GM19099 (cell line): ENCODE data around the gene MAML1.

ENCODE experiments used
- POLR2A ChIP-seq: IDR thresholded peaks from 3 replicates; pipeline ENCODE4 v1.6.1; 2011; ENCODE audit warnings: low read depth; ENCODE audit not compliant: insufficient read length; ENCODE audit errors: extremely low read depth

The MAML1 gene

DNA sequence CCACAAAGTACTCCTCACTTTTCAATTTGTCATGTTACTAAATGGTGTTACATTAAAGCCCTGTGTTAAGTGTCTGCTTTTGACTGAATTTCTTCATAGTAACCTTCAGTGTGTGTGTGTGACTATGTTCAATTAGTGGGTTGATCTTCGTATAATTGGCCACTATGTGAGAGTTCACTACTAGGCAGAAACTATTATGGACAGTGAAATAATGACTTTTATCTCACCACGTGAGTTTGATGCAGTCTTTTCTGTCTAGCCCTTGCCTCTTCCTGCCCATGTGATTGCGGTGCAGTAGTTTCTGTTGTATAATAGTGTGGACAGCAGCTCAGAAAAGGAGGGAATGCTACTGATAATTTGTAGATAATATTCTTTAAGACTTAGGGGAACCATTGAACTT, 1.8 kb upstream of the MAML1 start:
- no peak for TF ChIP-seq POLR2A

- no peak for TF ChIP-seq POLR2A
These were observed 721 bp upstream of the MAML1 start for GRCh38 chr5:179731791-179732411.

DNA sequence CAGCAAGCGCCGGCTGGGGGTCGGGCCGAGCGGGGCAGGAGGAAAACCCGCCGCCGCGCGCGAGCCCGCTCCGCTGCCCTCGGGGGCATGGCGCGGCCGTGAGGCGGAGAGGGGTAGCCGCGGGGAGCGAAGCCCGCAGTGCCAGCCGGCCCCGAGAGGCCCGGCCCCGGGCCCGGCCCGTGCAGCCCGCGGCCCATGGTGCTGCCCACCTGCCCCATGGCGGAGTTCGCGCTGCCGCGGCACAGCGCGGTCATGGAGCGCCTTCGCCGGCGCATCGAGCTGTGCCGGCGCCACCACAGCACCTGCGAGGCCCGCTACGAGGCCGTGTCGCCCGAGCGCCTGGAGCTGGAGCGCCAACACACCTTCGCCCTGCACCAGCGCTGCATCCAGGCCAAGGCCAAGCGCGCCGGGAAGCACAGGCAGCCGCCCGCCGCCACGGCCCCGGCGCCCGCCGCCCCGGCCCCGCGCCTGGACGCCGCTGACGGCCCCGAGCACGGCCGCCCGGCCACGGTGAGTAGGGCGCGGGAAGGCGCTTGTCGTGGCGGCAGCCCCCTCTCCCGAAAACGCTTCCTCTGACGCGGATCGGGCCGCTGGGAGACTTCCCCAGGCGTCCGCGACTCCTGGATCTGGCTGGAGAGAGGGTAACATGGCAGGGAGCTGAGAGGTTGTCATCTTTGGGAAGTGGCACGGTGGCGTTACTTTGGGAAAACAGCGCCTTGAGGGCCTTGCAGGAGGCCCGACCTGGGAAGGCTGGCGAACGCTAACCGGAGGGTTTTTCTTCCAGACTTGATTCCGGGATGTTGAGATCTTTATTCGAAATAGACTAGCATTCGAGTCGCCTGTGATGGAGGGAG, 523 bp downstream of the MAML1 start:
- TF ChIP-seq POLR2A: no peak

GRCh38 chr5:179733772-179734126, 1.1 kb downstream of the MAML1 start:
- TF ChIP-seq POLR2A: no peak

DNA sequence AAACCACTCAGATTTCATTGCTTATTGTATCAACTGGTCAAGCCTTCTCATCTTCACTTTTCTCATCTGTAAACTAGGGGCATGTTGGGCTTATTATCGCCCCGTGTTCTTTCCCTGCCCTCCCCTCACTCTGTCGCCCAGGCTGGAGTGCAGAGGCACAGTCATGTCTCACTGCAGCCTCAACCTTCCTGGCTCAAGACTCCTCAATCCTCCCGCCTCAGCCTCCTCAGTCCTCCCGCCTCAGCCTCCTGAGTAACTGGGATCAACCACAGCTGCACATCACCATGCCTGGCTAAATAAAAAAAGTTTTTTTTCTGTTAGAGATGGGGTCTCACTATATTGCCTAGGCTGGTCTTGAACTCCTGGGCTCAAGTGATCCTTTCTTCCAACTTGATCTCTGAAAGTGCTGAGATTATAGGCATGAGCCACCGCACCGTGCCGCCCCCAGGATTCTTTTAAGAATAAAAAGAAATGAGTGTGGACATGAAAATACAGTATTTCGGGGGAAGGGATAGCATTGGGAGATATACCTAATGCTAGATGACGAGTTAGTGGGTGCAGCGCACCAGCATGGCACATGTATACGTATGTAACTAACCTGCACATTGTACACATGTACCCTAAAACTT, 2.0 kb downstream of the MAML1 start:
- no peak for TF ChIP-seq POLR2A

- no peak for TF ChIP-seq POLR2A
These were observed 6.1 kb downstream of the MAML1 start for GRCh38 chr5:179738742-179739141.

- no peak for TF ChIP-seq POLR2A
These were observed 14.2 kb downstream of the MAML1 start for GRCh38 chr5:179746872-179747271.

DNA sequence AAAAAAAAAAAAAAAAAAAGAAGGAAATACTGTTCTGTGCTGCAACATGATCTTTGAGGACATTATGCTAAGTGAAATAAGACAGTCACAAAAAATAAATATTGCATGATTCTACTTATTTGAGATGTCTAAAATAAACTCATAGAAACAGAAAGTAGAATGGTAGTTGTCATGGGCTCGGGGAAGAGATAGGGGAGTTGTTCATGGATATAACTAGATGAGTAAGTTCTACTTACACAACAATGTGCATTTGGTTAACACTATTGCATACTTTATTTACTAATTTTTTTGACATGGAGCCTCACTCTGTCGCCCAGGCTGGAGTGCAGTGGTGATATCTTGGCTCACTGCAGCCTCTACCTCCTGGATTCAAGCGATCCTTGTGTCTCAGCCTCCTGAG, 15.2 kb downstream of the MAML1 start:
- no peak for TF ChIP-seq POLR2A

GRCh38 chr5:179749857-179750508, 17.4 kb downstream of the MAML1 start:
- no peak for TF ChIP-seq POLR2A

DNA sequence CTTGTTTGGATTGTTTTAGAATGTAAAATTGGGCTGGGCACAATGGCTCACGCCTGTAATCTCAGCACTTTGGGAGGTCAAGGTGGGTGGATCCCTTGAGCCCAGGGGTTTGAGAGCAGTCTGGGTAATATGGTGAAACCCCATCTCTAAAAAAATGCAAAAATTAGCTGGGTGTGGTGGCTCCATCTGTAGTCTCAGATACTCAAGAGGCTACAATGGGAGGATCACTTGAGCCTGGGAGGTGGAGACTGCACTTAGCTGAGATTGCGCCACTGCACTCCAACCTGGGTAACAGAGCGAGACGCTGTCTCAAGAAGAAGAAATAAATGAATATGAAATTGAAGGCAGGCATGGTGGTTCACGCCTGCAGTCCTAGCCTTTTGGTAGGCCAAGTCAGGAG, 21.3 kb downstream of the MAML1 start:
- TF ChIP-seq POLR2A: no peak

DNA sequence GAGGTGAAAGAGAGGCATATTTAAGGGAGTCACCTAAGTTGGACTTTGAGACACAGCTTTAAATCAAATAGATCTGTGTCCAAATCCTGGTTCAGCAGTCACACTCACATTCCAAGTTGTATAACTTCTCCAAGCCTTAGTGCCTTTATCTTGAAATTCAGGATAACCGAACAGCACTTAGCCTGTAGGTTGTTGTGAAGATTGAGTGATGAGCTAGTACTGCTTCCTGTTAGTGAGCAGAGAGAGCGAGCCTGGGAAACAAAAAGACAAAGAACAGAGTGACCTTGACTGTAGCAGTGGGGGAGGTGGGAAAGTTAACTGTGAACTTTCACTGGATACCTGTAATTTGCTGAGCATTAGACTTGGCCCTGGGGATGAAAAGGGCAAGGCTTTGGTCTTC, 22.4 kb downstream of the MAML1 start:
- no peak for TF ChIP-seq POLR2A

DNA sequence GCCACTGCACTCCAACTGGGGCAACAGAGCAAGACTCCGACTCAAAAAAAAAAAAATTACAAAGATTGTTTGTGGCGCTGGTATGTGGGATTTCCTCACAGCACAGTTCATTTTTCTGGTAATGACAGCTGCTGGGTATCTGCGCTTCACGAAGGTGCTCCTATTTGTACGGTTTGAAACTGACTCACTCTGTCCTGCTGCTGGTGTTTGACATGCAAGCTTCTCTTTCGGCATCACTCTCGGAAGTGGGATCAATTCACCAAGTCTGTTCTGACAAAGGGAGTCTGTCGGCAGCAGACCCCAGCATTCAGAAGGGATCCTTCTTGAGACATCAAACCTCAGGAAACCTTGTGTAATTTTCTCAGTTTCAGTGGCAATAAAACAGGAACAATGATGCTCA, 26.3 kb downstream of the MAML1 start:
- no peak for TF ChIP-seq POLR2A

DNA sequence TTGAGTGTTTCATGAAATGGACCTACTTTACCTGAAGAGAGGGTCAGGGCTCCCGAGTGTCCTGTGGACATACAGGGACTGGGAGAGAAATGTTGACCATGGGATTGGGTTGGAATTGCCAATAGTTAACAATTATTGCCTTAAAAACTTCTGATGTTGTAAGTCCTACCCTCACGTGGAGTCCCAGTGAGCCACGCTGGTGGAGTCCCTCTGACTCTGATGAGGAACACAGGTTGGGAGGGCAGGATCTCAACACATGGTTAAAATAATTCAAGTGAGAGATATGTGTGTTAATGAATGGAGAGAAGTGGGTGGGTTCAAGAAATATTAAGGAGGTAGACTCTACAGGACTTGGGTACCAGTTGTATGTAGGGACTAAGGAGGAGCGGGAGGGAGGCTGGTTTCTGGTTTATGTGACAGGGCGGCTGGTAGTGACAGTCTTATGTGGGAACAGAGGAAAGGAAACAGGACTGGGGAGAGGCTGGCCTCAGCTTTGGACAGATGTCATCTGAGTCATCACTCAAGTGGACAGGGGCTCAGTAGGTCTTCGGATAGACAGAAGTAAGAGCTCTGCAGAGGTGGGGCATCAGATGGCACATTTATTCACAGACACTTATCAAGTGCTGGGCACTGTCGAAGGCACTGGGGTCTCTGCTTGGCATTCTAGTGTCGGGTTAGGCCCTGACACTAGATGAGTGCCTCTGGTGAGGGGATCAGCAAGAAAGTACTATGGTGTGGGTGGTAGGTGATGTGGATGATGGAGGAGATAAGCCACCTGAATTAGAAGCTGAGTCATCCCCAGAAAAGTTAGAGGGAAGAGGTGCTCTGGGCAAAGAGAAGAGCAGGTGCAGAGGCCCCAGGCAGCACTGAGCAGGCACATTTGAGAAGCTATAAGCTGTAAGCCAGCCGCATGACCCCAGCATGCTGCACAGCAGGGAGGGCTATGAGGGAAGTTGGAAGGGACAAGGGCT, 27.2 kb downstream of the MAML1 start:
- TF ChIP-seq POLR2A: no peak

- no peak for TF ChIP-seq POLR2A
These were observed 29.6 kb downstream of the MAML1 start for GRCh38 chr5:179762079-179762780.
